Gastroesophageal sphincter (tissue), 3 donors: ENCODE measurements around the gene CES2.

Experiments
- EP300 ChIP-seq: sonication (generic); formaldehyde crosslinking; IDR thresholded peaks from one replicate; pipeline ENCODE4 v1.6.1; 2017; ENCODE audit warnings: antibody characterized with exemption, mild to moderate bottlenecking
- POLR2A ChIP-seq, 2 donors: fragments of 450-650 bp; IDR thresholded peaks; one replicate each; pipeline ENCODE4 v1.6.1; 2017; ENCODE audit warnings: antibody characterized with exemption in 2 of 2, mild to moderate bottlenecking in 2 of 2, moderate library complexity in 1 of 2
- POLR2AphosphoS5 ChIP-seq: sonication (generic); formaldehyde crosslinking; IDR thresholded peaks from one replicate; pipeline ENCODE4 v1.6.1; 2017; ENCODE audit warnings: antibody characterized with exemption
- TF ChIP-seq, protein P1 (sequence below), 4 experiments: fragments of 200-600 bp in 2 of 4; fragments of 450-650 bp in 2 of 4; sonication (generic) in 1 of 4; IDR thresholded peaks; one replicate each; pipeline ENCODE4 v1.5.1; 2017 to 2019; ENCODE audit warnings: antibody characterized with exemption in 4 of 4, mild to moderate bottlenecking in 2 of 4, moderate library complexity in 2 of 4

DNA sequence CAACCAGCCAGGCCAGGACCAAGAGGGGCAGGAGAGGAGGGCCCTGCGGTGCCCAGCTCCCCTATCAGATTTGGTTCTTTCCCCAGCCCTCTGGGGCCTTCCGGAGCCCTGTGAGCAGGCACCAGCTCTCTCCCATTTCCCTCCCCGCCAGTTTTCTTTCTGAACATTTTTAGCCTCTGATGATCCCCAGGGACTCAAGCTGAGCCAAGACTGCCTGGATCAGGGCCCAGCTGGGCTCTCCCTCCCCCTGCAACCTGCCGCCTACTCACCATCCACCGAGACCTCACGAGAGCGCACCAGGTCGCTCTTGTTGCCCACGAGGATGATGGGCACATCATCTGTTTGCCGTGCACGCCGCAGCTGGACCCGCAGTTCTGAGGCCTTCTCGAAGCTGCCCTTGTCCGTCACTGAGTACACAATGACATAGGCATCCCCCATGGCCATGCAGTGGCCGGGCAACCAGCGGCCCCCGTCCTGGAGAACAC lies 12.0 kb upstream of the CES2 start:
- TF ChIP-seq POLR2A (IDR thresholded peaks at IDR 0.05): no peak
- TF ChIP-seq, protein P1, sequence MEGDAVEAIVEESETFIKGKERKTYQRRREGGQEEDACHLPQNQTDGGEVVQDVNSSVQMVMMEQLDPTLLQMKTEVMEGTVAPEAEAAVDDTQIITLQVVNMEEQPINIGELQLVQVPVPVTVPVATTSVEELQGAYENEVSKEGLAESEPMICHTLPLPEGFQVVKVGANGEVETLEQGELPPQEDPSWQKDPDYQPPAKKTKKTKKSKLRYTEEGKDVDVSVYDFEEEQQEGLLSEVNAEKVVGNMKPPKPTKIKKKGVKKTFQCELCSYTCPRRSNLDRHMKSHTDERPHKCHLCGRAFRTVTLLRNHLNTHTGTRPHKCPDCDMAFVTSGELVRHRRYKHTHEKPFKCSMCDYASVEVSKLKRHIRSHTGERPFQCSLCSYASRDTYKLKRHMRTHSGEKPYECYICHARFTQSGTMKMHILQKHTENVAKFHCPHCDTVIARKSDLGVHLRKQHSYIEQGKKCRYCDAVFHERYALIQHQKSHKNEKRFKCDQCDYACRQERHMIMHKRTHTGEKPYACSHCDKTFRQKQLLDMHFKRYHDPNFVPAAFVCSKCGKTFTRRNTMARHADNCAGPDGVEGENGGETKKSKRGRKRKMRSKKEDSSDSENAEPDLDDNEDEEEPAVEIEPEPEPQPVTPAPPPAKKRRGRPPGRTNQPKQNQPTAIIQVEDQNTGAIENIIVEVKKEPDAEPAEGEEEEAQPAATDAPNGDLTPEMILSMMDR (IDR thresholded peaks at IDR 0.05): no peak
- TF ChIP-seq POLR2AphosphoS5: peak; percentile 84
- no peak for TF ChIP-seq EP300
